ENCODE data around the gene GALNT13.
"Not testable (repeated sequence)": the region's sequence is repeated elsewhere in the genome, so short reads cannot be mapped to it uniquely, and the experiment has no call there.

The GALNT13 gene

GRCh38 chr2:154408786-154409185 lies 537.1 kb downstream of the GALNT13 start:
- no peak for DNase-seq (ENCODE audit: low read depth in 2 of 2)

DNA sequence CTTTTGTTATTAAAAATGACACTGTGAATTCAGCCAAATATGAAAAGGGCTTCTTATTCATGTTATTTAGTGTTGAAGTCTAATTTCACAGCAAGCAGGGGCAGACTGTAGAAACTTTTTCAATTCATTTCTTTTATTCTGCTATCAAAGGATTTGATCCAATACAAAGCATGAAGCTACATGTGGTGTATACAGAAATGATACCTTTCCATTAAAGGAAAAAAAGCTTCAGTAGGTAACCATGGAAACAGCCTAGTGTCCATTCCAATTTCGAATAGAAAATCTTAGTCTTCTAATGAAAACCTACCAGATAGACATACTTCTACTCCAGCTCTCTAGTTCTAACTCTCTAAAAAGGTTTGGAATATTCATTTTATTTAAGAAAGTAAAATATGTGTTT lies 550.5 kb downstream of the GALNT13 start:
- DNase-seq (ENCODE audit: low read depth in 2 of 2), result no peak

DNA sequence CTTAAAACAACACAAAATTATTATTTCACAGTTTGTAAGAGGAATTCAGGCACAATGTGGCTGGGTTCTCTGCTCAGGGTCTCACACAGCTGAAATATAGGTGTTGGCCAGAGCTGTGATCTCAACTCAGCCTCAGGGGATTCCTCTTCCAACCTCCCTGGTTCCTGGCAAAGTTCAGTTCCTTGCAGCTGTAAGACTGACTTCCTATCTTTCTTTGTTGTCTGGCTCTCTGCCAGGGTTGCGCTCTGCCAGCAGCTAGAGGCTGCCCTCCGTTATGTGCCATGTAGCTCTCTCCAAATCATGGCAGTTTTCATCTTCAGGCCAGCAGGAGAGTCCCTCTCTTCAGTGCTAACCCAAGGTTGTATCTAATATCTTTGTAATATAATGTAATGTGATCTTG lies 554.3 kb downstream of the GALNT13 start:
- DNase-seq (ENCODE audit: low read depth in 2 of 2), result no peak

- DNase-seq (ENCODE audit: low read depth in 2 of 2), result no peak
These were observed 555.7 kb downstream of the GALNT13 start for GRCh38 chr2:154427453-154427852.

GRCh38 chr2:154428022-154428421 lies 556.3 kb downstream of the GALNT13 start:
- no peak for DNase-seq (ENCODE audit: low read depth in 2 of 2)

DNA sequence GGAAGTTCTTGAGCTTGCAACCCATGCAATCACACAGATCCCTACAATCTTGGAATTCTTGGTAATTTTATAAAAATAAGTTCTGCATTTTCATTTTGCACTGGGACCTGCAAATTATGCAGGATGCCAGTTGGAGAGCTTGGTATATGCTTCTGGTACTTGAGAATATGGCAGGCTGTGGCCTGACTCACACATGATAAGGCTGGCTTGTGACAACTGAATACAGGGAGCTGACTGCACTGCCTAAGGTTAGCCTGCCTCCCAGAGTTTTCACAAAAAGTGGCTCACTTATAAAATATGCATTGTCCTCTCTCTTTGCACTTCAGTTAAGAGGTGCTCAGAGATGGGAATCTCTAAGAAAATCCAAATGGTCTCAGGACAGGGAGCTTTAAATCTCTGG lies 561.3 kb downstream of the GALNT13 start:
- no peak for DNase-seq (ENCODE audit: low read depth in 2 of 2)

DNA sequence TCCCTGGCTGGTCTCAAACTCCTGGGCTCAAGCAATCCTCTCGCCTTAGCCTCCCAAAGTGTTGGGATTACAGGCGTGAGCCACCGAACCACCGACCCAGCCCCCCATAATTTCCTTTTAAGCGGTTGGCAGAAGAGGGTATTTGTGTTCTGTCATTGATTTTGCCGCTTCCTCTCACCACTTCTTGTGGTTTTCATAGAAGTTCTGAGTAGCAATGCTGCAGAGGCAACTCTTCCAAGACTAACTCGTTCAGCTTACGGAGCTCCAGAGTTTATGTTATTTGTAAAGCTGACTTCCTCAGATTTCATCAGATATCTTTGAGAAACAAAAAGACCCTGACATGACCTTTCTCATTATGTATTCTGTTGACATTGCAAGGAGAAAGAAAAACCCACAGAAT lies 565.4 kb downstream of the GALNT13 start:
- DNase-seq (ENCODE audit: low read depth in 2 of 2), result no peak

GRCh38 chr2:154439156-154439555 lies 567.4 kb downstream of the GALNT13 start:
- DNase-seq (ENCODE audit: low read depth in 2 of 2), result no peak

- no peak for DNase-seq (ENCODE audit: low read depth in 2 of 2)
These were observed 572.2 kb downstream of the GALNT13 start for GRCh38 chr2:154443919-154444318.

DNA sequence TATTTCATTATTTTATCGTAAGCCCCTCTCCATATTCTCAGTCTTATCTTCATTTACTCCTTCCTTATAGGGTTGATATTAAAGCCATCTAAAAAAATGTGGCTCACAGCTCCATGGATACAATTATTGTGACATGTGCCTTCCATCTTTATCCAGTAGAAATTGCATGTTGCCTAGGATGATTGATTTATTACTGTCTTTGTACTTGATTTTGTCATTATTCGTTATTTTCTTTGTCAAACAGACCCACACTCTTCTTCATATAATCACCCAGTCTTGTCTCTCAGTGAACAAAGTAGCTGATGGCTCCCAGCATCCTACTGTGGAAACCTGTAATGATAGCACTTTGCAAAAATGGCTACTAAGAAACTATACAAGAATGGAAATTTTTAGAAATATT lies 574.6 kb downstream of the GALNT13 start:
- DNase-seq (ENCODE audit: low read depth in 2 of 2), result no peak

GRCh38 chr2:154447727-154448418 lies 576.2 kb downstream of the GALNT13 start:
- DNase-seq (ENCODE audit: low read depth in 2 of 2), result no peak

GRCh38 chr2:154449951-154450658 lies 578.4 kb downstream of the GALNT13 start:
- DNase-seq (ENCODE audit: low read depth in 2 of 2), result no peak

GRCh38 chr2:154452471-154452870 lies 580.7 kb downstream of the GALNT13 start:
- no peak for DNase-seq (ENCODE audit: low read depth in 2 of 2)

DNA sequence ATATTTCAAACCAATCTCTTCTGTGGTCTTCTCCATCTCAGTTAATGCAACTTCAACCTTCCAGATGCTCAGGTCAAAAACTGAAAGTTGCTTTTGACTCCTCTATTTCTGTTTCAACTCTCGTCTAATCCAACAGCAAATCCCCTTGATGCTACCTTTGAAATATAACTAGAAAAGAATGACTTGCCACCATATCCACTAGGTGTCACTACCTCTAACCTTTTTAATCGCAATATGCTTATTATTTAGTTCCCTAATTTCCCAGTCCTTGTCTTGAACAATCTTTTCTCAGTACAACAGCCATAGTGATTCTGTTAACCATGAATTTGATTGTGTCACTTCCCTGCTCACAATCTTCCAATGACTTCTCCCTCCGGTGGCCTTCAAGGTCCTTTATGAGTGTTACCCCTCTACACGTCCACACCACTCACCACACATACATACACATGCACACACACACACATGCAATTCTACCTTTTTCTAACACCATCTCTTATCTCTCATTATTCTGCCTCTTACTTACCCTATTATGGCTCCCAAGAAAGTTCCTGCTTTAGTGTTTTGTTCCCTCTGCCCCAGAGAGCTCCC lies 581.3 kb downstream of the GALNT13 start:
- no peak for DNase-seq (ENCODE audit: low read depth in 2 of 2)

GRCh38 chr2:154455166-154455565 lies 583.4 kb downstream of the GALNT13 start:
- DNase-seq (ENCODE audit: low read depth in 2 of 2), result no peak

DNA sequence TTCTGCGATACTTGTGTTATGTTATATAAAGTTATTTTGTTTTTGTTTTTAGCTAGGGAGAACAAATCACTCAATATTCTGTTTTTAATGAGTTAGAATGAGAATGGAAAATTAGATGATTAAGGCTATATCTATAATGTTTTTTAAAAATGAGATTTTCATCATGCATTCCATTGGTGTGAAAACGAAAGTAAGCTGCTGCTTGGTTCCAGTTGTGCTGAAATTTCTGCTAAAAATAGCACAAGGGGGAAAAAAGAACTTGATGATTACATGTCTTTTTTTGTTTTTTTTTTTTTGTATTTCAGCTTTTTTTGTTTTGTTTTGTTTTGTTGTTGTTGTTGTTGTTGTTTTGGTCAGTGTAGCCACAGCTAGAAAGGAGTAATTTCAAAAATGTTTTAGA lies 584.1 kb downstream of the GALNT13 start:
- DNase-seq (ENCODE audit: low read depth in 2 of 2), result no peak

- DNase-seq (ENCODE audit: low read depth in 2 of 2), result no peak
These were observed 585.6 kb downstream of the GALNT13 start for GRCh38 chr2:154457286-154457685.

DNA sequence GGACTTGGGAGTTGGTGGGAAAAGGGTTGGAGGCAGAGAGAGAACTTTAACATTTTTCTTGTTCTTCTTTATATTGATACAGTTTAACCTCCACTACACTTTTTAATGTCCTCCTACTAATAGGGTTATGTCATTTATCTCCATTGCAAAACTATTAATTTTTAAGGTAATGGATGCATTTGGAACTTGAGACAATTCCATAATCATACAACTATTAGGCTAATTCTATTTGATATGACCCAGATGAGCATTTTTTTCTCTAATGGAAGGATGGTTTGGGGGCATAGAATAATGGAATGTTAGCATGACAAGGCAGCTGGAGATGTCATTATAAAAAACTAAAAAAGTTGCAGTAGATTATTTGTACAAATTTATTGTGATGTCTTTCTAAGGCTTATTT lies 587.6 kb downstream of the GALNT13 start:
- DNase-seq (ENCODE audit: low read depth in 2 of 2), result no peak

DNA sequence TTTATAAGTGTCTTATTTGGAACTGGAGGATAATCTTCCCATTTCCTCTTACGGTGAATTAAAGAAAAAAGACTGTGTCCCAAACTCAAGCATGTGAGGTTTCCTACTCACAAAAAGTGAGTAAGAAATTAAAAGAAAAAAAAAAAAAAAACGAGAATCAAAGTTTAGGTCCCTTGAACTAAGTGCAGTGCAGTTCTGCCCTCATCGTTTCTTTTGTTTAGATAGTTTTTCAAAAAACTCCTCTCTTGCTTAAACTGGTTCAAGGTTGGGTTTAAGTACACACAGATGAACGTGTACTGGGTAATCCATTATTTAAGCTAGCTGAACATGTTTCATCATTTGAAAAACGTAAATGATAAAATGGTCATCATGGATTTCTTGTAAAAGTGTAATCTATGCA lies 590.9 kb downstream of the GALNT13 start:
- DNase-seq (ENCODE audit: low read depth in 2 of 2), result no peak

DNA sequence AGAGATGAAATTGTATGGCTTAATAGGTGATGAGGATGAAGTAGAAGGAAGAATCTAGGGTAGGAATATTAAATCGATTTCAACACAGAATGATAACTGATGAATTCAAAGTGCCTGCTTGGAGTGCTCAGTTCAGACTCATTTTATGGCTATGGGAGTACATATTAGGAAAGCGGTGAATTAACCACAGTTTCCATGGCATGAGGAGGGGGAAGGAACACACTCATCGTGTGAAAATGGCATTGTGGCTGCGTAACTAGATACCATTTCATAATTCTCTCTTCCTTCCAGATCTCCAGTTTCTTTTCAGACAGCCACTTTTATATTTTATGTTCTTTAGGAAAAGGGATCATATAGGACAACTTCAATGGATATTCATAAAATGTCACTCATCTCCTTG lies 594.5 kb downstream of the GALNT13 start:
- no peak for DNase-seq (ENCODE audit: low read depth in 2 of 2)

DNA sequence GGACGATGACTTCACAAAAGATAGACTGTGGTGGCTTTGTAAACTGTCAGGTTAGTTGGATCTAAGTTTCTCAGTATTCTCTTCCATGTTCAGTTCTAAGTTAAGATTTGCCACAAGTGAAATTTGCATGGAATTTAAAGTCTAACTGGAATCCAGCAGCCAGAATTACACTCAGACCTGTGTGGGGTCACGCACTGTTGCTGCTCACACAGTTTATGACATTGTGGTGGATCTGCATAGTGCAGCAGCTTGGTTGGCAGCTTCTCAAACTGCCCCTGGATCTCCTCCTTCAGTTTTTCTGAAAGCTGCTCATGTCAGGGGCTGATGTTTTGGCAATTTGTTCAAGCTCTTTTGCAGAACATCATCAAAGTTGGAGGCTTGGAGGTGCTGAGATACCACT lies 598.7 kb downstream of the GALNT13 start:
- no peak for DNase-seq (ENCODE audit: low read depth in 2 of 2)

DNA sequence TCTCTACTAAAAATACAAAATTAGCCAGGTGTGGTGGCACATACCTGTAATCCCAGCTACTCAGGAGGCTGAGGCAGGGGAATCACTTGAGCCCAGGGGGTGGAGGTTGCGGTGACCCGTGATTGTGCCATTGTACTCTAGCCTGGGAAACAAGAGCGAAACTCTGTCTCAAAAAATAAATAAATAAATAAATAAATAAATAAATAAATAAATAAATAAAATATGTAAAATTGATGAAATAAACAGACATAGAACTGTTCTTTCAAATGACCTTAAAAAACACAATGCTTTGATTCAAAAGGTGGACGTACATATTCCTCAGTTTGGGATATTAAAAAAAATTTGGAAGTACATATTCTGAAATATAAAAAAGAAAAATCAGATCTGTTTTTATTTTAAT lies 599.8 kb downstream of the GALNT13 start:
- not testable (repeated sequence) for DNase-seq (ENCODE audit: low read depth in 2 of 2)

DNA sequence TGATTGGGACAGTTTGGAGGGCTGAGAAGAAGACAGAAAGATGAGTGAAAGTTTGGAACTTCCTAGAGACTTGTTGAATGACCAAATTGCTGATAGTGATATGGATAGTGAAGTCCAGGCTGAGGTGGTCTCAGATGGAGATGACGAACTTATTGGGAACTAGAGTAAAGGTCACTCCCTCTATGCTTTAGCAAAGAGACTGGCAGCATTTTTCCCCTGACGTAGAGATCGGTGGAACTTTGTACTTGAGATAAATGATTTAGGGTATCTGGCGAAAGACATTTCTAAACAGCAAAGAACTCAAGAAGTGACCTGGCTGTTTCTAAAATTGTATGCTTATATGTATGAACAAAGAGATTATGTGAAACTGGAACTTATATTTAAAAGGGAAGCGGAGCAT lies 605.6 kb downstream of the GALNT13 start:
- DNase-seq (ENCODE audit: low read depth in 2 of 2), result no peak

All from stimulated activated CD4-positive, alpha-beta T cell treated with anti-CD3 and anti-CD28 coated beads, Interleukin-4, amount 100 ng/mL, for 48 hours (primary cell).